ENCODE results near the gene SDK2.

The SDK2 gene

DNA sequence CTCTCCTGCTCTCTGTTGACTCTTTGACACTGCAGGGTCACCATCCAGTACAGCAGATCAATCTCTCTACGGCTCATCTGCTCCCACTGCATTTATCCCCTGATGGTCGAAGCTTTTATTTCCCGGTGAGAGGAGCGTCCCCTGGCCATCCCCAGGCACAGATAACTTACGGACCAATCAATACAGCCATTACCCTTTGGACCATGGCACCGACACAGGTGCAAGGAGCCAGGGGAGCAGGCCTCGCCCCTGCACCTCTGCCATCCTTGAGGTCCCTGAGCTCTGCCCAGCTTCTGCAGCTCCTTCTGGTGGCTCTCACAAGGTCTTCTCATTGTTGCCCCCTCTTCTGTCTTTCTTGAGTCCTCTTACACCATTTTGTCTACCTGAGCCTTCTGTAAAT, 115.6 kb downstream of the SDK2 start:
- no peak for DNase-seq

DNA sequence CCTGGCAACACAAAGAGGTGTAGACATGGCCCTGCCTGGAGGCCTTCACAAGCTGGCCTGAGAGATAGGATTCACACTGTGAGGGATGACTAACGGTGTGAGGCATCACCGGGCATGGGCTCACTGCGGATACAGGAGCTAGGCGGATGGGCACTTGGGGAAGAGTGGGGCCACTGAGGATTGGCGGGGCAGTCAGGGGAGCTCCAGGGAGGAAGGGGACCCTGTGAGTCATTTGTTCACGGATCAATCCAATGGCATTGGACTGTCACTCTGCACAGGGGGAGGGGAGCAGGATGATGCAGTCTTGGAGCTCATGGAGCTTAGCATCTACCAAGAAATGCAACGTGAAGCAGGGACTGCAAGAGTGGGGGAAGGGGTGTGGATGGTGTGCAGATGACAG, 117.3 kb downstream of the SDK2 start:
- no peak for DNase-seq

- no peak for DNase-seq
Measured at GRCh38 chr17:73524941-73525679, 119.1 kb downstream of the SDK2 start.

GRCh38 chr17:73522696-73523095, 121.5 kb downstream of the SDK2 start:
- no peak for DNase-seq

GRCh38 chr17:73522107-73522506, 122.1 kb downstream of the SDK2 start:
- DNase-seq, result no peak

DNA sequence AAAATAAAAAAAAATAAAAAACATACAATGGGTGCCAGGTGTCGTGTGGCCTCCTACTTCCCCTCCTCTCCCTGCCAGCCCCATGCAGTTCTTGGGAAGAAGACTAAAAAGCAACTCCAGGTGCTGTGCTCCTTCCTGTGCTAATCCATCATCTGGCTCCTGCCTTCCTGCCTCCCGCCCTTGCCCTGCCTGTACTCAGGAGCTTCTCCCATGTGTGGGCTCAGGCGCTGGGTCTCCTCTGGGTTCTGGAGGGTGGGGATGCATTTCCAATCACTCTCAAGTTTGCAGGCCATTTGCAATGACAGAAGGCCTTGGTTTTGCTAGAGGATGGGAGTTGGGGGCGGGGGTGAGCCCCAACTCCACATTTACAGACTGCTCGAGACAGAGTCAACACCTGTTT, 122.9 kb downstream of the SDK2 start:
- peak; percentile 62 for DNase-seq

DNA sequence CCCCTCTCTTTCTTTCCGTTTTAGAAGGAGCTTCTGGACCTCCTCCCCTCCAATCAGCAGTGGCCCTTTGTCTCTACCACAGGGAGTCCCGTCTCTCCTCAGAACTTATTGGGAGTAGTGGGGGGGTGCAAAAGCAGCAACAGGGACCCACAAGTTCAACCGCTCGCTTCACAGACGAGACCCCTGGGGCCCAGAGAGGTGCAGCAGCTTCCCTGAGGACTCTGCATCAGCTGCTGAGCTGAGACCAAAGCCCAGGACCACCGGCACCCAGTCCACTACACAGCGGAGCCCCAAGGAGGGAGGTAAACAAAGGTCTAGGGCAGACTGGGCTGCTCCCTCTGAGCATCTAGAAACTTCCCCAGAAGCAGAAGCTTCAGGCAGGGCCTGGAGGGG, 123.9 kb downstream of the SDK2 start:
- no peak for DNase-seq

DNA sequence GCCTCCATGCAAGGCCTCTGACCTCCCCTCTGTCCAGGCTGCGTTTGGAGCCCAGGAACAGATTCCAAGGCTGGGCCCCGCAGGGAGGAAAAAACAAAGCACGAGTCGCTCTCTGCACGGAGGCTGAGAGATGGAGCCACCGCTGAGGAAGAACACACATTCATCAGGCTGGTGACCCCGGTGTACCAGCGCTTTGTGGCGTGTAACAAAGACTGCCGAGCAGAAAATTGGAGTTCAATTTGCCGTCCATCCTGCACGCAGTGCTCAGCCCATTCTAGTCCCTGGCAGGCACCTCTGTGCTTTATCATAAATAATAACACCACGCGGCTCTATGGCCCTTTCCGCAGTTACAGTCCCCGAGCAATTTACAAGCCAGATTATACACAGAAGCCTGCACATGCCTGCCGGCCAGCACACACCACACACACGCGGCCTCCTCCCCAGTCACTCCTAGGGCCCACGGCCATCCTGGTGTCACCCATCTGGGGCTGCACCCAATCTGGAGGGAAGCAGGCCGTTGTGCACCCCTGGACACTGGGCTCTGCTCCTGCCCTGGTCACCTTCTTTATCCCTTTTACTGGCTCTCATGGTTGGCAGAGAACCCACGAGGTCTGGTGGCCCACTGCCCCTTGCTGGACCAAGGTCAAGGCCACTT, 124.4 kb downstream of the SDK2 start:
- DNase-seq, result no peak

GRCh38 chr17:73519011-73519410, 125.2 kb downstream of the SDK2 start:
- DNase-seq, result no peak

DNA sequence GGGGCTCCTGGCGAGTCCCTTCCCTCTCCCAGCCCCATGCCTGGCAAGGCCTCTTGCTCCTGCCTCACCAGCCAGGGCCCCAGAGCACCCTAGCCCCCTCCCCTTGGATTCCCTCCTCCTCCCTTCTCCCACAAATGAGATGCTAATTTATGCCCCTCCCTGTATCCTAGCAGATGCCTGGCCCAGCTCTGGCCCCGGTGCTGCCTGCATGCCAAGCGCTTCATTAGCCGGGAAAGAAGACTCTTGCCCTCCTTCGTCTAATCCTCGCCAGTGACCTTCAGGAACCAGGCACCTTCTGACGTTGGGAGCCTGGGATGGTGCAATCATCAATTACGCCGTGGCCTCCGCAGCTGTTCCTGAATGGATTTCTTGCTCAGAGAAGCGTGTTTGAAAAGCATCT, 127.8 kb downstream of the SDK2 start:
- DNase-seq, result no peak

DNA sequence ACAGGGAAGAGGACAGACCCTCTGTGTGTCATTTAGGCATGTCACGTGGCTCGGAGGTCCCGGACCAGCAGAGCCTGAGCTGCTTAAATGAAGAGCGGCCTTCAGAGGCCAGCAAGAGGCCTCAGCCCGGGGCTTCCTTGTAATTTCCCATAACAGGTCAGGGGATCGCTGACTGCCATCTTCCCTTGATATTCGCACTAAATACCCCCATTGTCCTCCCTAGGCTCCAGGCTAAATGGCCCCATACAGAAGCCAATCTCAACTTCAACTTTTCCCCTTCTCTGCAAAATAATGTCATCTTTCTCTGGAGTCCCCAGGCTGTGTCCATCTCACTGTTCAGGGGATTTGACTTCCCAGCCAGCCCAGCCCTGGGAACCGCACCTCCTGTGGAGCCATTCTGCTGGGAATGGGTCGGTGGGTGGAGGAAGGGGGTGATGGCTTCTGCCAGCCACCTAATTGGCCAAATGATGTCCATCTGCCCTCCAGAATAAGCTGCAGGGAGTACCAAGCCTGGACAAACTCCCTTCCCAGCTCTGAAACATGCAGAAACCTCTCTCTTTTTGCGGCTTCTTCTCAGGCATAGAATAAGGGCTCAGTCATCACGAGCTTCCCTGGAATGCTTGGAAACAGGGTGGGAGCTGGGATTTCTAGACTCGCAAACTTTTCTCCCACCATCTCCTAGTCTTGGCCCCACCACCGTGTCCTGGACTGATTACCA, 129.9 kb downstream of the SDK2 start:
- DNase-seq, result no peak

DNA sequence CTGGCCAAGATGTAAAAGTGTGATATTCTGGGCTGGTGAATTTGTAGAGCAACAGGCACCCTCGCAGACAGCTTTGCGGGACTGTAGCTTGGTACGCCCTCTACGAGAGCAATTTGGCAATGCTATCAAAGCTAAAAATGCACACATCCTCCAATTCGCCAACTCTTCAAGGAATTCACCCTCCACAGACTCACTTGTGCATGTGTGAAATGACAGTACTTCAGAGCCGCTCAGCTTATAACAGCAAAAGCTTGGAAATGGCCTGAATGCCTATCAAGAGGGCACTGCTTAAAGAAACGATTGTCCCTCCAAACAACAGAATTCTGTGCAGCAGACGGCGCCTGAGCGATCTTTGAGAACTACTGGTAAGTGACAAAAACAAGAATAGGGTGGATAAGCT, 130.8 kb downstream of the SDK2 start:
- no peak for DNase-seq

GRCh38 chr17:73511719-73512115, 132.5 kb downstream of the SDK2 start:
- DNase-seq, result no peak

DNA sequence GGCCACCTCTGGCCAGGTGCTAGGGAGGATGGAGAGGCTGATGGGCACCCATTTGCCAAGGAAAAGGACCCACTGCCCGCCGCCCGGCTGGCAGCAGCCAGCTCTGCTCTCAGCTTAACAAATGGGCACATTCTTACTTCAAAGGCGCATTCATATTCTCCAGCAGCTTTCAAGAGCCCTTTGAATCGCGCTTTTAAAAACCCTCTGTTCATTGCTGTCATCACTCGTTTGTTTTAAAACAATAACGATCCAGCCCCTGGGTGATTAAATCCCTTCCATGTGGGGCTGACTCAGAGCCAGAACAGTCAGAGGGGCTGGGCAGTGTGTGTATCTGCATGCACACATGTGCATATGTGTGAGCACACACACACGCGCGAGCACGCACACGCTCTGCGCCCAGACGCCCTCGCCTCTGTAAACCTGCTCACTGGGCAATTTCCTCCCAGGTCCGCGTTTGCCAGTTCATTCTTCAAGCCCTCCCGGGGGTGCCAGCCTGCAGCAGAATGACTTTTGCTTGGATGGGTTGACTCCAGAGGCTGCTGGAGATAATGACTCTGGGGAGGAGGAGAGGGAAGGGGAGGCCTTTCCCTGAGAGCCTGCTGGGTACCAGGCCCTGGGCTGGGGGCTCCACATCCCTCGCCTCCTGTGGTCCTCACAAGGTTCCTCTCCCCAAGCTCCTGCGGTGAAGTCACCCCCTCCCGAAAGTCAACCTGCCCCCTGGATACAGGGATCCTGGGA, 133.1 kb downstream of the SDK2 start:
- no peak for DNase-seq

DNA sequence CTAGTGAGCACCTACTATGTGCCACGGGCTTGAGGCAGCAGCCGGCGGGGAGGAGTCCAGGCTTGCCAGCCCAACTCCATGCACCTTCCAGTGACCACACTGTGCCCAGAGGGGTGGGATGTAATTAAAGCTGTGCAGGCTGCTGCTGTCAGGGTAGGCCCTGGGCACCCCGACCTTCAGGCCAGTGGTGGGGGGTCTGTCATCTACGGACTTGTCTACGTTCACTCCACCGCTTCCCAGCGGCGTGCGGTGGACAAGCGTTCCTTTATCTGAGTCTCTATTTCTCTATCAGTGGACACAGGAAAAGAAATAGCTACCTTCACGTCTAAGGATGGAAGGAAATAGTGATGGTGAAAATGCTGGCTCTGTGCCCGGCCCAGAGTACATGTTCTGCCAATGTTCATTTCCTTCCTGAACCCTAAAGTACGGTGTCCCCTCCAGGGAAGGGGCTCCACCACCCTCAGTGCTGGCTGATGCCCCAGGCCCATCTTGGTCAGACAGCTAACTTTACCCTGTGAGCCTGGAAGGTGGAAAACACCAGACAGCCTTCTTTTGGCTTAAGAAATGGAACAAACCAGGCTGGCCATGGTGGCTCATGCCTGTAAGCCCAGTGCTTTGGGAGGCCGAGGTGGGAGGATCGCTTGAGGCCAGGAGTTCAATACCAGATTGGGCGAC, 135.2 kb downstream of the SDK2 start:
- DNase-seq, result no peak

DNA sequence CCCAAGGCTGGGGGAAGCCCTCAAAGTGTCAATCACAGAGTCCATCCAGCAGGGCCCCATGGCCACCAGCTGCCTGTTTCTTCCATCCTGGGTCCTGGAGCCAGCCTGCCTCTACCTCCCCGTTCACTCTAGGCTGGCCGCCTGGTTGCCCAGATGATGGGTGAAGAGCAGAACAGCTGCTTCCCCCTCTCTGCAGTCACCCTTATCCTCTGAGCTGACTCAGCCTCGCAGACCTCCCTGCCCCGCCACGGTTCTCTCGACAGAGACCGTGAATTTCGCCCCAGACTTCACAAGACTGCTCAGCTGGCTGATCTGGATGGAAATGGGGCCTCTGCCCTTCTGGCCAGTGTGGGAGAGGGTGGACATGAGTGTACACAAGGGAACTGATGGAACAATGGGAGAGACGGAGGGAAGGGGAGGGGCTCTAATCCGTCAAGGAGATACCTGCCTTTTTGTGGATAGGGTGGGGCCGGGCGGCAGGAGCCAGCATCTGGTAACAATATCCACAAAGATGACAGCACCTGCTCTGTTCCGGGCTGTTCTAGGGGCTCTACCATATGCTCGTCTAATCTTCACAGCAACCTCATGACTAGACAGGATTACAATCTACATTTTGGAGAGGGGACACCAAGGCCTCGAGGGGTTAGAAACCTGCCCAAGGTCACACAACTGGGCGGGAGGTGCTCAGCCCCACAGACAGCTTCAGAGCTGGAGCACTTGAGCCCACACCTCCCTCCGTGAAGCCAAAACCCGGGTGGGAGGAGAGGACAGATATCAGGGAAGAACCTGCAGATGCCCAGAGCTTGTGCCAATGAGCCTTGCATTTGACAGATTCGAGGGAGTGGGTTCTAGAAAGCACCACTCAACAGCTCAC, 136.0 kb downstream of the SDK2 start:
- DNase-seq, result no peak

DNA sequence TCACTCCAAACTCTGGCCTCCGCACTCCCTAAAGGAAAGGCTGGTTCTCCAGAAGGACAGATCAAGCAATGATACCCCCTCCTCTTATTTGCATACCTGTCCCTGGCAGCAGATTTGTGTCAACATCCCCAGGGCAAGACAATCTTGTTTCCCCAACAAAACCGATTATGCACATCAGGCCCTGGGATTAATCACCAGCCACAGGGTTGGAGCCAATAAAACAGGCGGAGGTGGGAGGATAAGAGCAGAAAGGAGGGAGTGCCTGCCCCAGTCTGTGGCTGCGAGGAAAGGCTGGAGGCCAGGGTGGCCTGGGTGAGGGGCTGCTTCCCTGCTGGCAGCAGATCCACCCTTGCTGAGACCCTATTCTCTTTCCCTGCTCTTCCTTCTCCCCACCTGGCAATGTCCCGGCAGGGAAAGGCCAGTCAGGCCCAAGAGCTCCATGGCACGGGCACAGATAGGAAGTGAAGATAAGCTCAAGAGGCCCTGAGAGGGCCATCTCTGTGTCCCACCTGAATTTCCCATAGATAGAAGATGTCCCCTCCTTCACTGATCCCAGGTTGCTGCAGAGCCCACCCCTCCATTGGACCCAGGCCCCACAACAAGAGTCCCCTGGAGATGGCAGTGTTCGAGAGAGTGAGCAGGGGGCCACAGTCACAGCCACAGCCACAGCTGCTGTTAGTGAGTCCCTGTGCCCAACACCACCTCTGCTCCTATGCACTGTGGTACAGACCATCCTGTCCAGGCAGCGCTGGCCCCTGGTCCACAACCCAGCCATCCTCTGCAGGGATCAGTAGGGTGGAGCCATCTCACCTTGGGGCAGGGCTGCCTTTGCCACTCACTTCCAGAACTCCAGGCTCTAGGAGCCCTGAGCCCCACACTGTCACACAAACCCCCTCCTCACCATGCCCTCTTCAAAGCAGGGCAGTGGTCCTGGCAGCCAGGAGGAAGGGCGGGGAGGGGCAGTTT, 137.5 kb downstream of the SDK2 start:
- no peak for DNase-seq

DNA sequence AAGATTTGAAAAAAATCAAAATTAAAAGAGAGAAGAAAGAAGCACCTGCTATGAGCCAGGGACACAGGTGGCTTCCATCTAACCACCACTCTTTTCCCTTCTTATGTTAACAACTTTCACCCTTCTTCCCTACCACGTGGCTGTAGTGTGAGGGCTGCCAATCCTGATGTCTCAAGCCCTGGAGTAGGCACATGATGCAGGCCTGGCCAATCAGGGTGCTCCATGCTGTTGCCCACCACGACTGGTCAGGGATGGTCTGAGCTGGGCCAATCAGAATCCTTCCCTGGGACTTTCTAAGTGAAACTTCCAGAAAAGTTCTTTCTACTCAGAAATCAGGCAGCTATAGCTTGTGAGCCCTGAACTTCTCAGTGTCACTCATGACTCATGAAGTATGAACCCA, 140.7 kb downstream of the SDK2 start:
- DNase-seq, result no peak

GRCh38 chr17:73500414-73500999, 143.7 kb downstream of the SDK2 start:
- no peak for DNase-seq

- DNase-seq, result no peak
Measured at GRCh38 chr17:73498886-73499554, 145.2 kb downstream of the SDK2 start.

All from NCI-H2029 treated with DMSO at 0.1 percent for 48 hours (cell line).